ENCODE measurements around the gene ACTN4.

The ACTN4 gene

DNA sequence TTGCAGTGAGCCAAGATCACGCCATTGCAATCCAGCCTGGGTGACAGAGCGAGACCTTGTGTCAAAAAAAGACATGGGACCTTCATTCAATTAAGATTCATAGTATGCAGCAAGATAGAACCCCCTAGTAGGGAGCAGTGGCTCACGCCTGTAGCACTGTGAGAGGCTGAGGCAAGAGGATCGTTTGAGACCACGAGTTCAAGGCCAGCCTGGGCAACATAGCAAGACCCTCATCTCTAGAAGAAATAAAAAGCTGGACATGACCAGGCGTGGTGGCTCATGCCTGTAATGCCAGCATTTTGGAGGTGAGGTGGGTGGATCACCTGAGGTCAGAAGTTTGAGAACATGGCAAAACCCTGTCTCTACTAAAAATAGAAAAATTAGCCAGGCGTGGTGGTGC lies 133.0 kb downstream of the ACTN4 start:
- H3K36me3 Mint-ChIP-seq (ENCODE audit: low read depth), result no peaks in the 10 kb centered on the region
- H3K27me3 Mint-ChIP-seq, result no peaks in the 10 kb centered on the region
- H3K27ac Mint-ChIP-seq, result no peak overlapping the region
- H3K4me1 Mint-ChIP-seq (ENCODE audit: low read depth), result peaks cover 2% of the 10 kb centered on the region
- no peak overlapping the region for H3K4me3 Mint-ChIP-seq
- DNase-seq, result no peak
- no peaks in the 10 kb centered on the region for H3K9me3 Mint-ChIP-seq

DNA sequence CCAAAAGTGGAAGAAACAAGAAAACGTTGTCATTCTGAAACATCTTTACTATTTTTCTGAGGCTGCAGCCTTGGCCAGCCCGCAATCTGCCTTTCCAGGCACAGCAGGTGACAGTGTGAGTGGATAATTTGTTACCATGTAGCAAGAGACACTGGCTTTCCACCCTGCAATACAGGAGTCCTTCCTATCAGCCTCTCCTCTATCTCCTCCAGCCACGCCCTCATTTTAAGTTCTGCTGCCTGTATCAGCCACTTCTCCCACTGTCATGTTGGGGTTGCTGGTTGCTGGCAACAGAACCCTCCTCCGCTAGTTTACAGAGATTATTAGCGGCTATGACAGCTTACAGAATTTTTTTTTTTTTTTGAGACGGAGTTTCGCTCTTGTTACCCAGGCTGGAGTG lies 133.6 kb downstream of the ACTN4 start:
- no peaks in the 10 kb centered on the region for H3K9me3 Mint-ChIP-seq
- no peak overlapping the region for H3K27ac Mint-ChIP-seq
- peaks cover 2% of the 10 kb centered on the region for H3K4me1 Mint-ChIP-seq (ENCODE audit: low read depth)
- no peak for DNase-seq
- no peaks in the 10 kb centered on the region for H3K27me3 Mint-ChIP-seq
- no peaks in the 10 kb centered on the region for H3K36me3 Mint-ChIP-seq (ENCODE audit: low read depth)
- no peak overlapping the region for H3K4me3 Mint-ChIP-seq
